SK-N-SH treated with all-trans-retinoic acid at 6 μM for 48 hours (cell line): Measurements from ENCODE around the gene FUT7.

ENCODE experiments used
- CSDC2 ChIP-seq: fragments of 250-450 bp; sonication (Bioruptor Pico); IDR thresholded peaks from 2 replicates; pipeline ENCODE4 v1.5.0; 2020; ENCODE audit warnings: mild to moderate bottlenecking, moderate library complexity
- ZFP3 ChIP-seq: fragments of 250-450 bp; sonication (Bioruptor Pico); IDR thresholded peaks from 2 replicates; pipeline ENCODE4 v1.5.0; 2020; ENCODE audit warnings: mild to moderate bottlenecking, moderate library complexity
- ZNF8 ChIP-seq: fragments of 450-650 bp; formaldehyde crosslinking; IDR thresholded peaks from 2 replicates; pipeline ENCODE4 v1.5.0; 2020; ENCODE audit warnings: mild to moderate bottlenecking, moderate library complexity

- TF ChIP-seq ZNF8, result no peak
- TF ChIP-seq CSDC2, result no peak
- TF ChIP-seq ZFP3 (CRISPR knock-in tag), result no peak
Observed at GRCh38 chr9:137030538-137031527, 1.1 kb downstream of the FUT7 start.
